Type B pancreatic cell (in vitro differentiated cells): ENCODE data around the gene TSHZ1. TPM values are rescaled to one million over a fixed set of nuclear protein-coding genes. Genes with fewer than 3 reads are reported as not detected.

ENCODE experiments used
- DNase-seq: peaks from one replicate; pipeline ENCODE4 v3.0.0; 2021; ENCODE audit warnings: mixed read lengths; ENCODE audit not compliant: unreplicated experiment; ENCODE audit errors: extremely low spot score
- H3K27ac Mint-ChIP-seq: 2 replicates; pipeline ENCODE4 v1.8.0; 2021; ENCODE audit warnings: mild to moderate bottlenecking, mixed read lengths
- H3K27me3 Mint-ChIP-seq: 2 replicates; pipeline ENCODE4 v1.8.0; 2021; ENCODE audit warnings: mixed read lengths
- H3K36me3 Mint-ChIP-seq: 2 replicates; pipeline ENCODE4 v1.8.0; 2021; ENCODE audit warnings: mixed read lengths
- H3K4me1 Mint-ChIP-seq: one replicate; pipeline ENCODE4 v1.8.0; 2021; ENCODE audit warnings: mixed read lengths; ENCODE audit not compliant: unreplicated experiment
- H3K4me3 Mint-ChIP-seq: 2 replicates; pipeline ENCODE4 v1.8.0; 2021; ENCODE audit warnings: mild to moderate bottlenecking, mixed read lengths
- H3K9me3 Mint-ChIP-seq: 2 replicates; pipeline ENCODE4 v1.8.0; 2021; ENCODE audit warnings: mixed read lengths
- CTCF ChIP-seq: fragments of 200-600 bp; sonication (generic); conservative IDR thresholded peaks from 2 replicates; pipeline ENCODE4 v1.5.0; 2021; ENCODE audit warnings: antibody characterized with exemption, mild to moderate bottlenecking
- total RNA-seq: library from RNA; stranded (reverse); gene quantifications from 2 replicates; pipeline ENCODE4 v1.2.1, GENCODE V29; 2021; ENCODE audit warnings: low replicate concordance

Gene TSHZ1
- total RNA-seq, 1 donor from 2014 or later, result 79.9 TPM

- TF ChIP-seq CTCF, result no peak
- no peaks in the 10 kb centered on the region for H3K9me3 Mint-ChIP-seq
- no peak overlapping the region for H3K4me3 Mint-ChIP-seq
- peaks cover 11% of the 10 kb centered on the region for H3K4me1 Mint-ChIP-seq
- H3K36me3 Mint-ChIP-seq, result peaks cover 40% of the 10 kb centered on the region
- no peak for DNase-seq
- H3K27me3 Mint-ChIP-seq, result no peaks in the 10 kb centered on the region
- no peak overlapping the region for H3K27ac Mint-ChIP-seq
These were observed 79.2 kb downstream of the TSHZ1 start for GRCh38 chr18:75289761-75290160.

DNA sequence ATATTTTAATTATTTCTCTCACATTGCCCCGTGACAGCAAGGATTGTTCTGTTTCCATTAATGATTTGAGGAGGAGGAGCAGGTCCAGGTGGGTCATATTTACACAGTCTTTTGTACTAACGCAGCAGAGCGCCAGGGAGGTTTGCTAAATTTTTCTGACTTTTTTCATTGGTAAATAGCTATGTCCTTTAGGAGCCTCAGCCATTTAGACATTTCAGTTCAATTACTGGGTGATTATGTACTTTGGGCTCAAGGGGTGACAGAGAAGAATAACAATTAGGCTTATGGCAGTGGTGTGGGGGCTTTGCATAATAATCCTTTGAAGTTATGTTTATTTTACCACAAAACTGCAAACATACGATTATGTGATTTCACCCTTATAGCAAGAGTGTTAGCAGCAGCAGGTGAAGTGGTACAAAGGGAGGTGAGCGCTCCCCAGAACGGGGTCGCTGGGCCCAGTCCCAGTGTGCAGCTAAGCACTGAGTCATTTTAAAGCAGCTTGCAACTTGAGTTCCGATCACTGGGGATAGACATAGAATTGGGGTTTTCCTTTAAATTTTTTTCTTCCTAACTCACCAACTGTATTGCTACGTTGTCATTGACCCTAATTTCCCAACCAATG, 80.3 kb downstream of the TSHZ1 start:
- peaks cover 11% of the 10 kb centered on the region for H3K4me1 Mint-ChIP-seq
- H3K9me3 Mint-ChIP-seq, result no peaks in the 10 kb centered on the region
- no peak overlapping the region for H3K4me3 Mint-ChIP-seq
- no peaks in the 10 kb centered on the region for H3K27me3 Mint-ChIP-seq
- H3K36me3 Mint-ChIP-seq, result peaks cover 31% of the 10 kb centered on the region
- H3K27ac Mint-ChIP-seq, result no peak overlapping the region
- DNase-seq, result no peak
- no peak for TF ChIP-seq CTCF

GRCh38 chr18:75291460-75291859, 80.9 kb downstream of the TSHZ1 start:
- Mint-ChIP-seq H3K9me3 (no peaks in the 10 kb centered on the region), H3K36me3 (peaks cover 28% of the 10 kb centered on the region), H3K27me3 (no peaks in the 10 kb centered on the region), H3K4me3 (no peak overlapping the region), H3K27ac (no peak overlapping the region), H3K4me1 (peaks cover 11% of the 10 kb centered on the region)
- TF ChIP-seq CTCF, result no peak
- DNase-seq, result no peak

DNA sequence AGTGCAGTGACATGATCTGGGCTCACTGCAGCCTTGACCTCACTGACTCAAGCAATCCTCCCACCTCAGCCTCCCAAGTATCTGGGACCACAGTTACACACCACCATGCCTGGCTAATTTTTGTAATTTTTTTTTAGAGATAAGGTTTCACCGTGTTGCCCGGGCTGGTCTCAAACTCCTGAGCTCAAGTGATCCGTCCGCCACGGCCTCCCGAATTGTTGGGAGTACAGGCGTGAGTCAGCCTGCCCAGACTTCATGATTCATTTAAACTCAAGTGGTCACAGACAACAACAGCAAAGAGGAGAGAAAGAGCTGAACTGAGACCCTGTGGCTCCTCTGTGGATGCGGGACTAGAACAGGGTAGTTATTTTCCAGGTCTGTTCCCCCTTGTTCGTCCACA, 83.0 kb downstream of the TSHZ1 start:
- Mint-ChIP-seq H3K4me3 (no peak overlapping the region), H3K27ac (no peak overlapping the region), H3K4me1 (peaks cover 17% of the 10 kb centered on the region), H3K27me3 (no peaks in the 10 kb centered on the region), H3K9me3 (peaks cover 4% of the 10 kb centered on the region), H3K36me3 (peaks cover 22% of the 10 kb centered on the region)
- DNase-seq, result no peak
- no peak for TF ChIP-seq CTCF

DNA sequence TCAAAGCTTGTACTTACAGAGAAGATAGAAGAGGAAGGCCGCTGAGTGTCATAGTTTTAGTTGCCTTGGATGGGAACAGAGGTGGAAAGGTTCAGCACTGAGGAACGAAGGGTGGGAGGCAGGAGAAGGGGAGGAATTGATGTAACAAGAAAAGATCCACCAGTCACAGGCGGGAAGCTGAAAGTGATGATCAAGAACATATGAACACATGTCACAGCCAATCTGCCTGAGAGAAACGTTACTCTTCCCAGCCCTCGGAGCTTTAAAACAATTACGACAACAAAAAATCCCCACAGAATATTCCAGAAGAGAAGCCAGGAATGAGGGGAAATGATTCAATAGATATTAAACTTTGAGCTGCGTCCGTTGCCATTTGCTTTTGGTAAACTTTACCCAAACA, 87.1 kb downstream of the TSHZ1 start:
- Mint-ChIP-seq H3K27ac (no peak overlapping the region), H3K4me1 (peaks cover 8% of the 10 kb centered on the region), H3K27me3 (no peaks in the 10 kb centered on the region), H3K4me3 (no peak overlapping the region), H3K9me3 (peaks cover 8% of the 10 kb centered on the region), H3K36me3 (peaks cover 10% of the 10 kb centered on the region)
- DNase-seq, result no peak
- TF ChIP-seq CTCF, result no peak
